Kidney epithelial cell (primary cell): ENCODE measurements around the gene TRNP1. TPM values are rescaled to one million over a fixed set of nuclear protein-coding genes. Genes with fewer than 3 reads are reported as not detected.

Experiments
- DNase-seq: peaks from one replicate; pipeline ENCODE4 v3.0.0-alpha.2; 2010; ENCODE audit warnings: low read depth
- H3K27me3 ChIP-seq: 2 replicates; pipeline ENCODE4 v1.6.0; 2011; ENCODE audit warnings: low read length; ENCODE audit not compliant: control insufficient read depth, insufficient read depth
- H3K36me3 ChIP-seq: 2 replicates; pipeline ENCODE4 v1.5.1; 2011; ENCODE audit warnings: low read length; ENCODE audit not compliant: control insufficient read depth, insufficient read depth
- H3K4me3 ChIP-seq: 2 replicates; pipeline ENCODE4 v1.5.1; 2011; ENCODE audit warnings: low read depth, mild to moderate bottlenecking, control low read depth, low read length
- total RNA-seq: library from RNA; depleted of rRNA; stranded (reverse); fragments of >200 nt; gene quantifications from 2 replicates; pipeline ENCODE4 v1.2.3, GENCODE V29; 2015
- TF ChIP-seq, protein P1 (sequence below): IDR thresholded peaks from 2 replicates; pipeline ENCODE4 v1.5.1; 2011; ENCODE audit warnings: mild to moderate bottlenecking, moderate library complexity, low read length, control low read depth, inconsistent platforms; ENCODE audit not compliant: insufficient read depth, poor library complexity, severe bottlenecking

The TRNP1 gene
- total RNA-seq, 1 donor from 2014 or later, result 127 TPM

DNA sequence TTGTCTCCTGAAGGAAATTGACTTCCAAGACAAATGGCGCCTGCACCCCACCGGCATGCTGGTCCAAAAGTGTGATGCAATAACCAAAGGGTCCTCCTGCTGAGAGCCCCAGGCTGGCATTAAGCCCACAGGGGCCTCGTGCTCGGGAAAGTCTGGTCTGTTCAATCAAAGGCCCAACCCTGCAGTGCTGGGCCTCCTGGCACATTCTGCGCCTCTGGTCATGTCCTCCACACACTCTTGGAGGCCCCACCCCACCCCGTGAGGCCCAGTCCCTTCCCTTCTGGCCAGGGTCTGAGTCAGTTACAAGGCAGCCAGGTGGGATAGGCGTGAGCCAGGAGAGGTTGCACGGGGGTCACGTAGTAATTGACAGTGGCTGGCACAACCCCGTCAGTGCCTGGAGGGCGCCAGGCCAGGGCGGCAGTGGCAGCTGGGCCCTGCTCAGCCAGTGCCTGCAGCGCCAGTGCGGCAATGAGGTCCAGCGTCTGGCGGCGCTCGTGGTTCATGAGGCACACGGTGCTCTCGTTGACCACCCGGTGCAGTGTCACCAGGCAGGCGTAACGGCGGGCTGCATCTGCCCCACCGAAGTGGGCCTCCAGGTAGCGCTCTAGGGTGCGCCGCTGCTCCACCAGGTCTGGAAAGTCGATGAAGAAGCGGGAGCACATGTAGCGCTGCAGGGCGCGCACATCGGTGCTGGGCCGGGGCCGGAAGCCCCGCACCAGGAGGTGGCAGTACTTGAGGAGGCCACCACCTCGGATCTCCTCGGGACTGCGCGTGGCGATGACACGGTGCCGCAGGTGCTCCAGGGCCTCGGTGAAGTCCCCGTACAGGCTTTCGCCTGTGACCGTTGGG, 12.4 kb downstream of the TRNP1 start:
- H3K36me3 ChIP-seq, result no peaks in the 10 kb centered on the region
- no peaks in the 10 kb centered on the region for H3K27me3 ChIP-seq
- TF ChIP-seq, protein P1, sequence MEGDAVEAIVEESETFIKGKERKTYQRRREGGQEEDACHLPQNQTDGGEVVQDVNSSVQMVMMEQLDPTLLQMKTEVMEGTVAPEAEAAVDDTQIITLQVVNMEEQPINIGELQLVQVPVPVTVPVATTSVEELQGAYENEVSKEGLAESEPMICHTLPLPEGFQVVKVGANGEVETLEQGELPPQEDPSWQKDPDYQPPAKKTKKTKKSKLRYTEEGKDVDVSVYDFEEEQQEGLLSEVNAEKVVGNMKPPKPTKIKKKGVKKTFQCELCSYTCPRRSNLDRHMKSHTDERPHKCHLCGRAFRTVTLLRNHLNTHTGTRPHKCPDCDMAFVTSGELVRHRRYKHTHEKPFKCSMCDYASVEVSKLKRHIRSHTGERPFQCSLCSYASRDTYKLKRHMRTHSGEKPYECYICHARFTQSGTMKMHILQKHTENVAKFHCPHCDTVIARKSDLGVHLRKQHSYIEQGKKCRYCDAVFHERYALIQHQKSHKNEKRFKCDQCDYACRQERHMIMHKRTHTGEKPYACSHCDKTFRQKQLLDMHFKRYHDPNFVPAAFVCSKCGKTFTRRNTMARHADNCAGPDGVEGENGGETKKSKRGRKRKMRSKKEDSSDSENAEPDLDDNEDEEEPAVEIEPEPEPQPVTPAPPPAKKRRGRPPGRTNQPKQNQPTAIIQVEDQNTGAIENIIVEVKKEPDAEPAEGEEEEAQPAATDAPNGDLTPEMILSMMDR, result no peak
- H3K4me3 ChIP-seq, result no peak overlapping the region
- no peak for DNase-seq

- Histone ChIP-seq H3K36me3 (no peaks in the 10 kb centered on the region), H3K27me3 (no peaks in the 10 kb centered on the region), H3K4me3 (no peak overlapping the region)
- TF ChIP-seq, protein P1, result no peak
- DNase-seq, result no peak
These were observed 13.2 kb downstream of the TRNP1 start for GRCh38 chr1:27006683-27007082.

DNA sequence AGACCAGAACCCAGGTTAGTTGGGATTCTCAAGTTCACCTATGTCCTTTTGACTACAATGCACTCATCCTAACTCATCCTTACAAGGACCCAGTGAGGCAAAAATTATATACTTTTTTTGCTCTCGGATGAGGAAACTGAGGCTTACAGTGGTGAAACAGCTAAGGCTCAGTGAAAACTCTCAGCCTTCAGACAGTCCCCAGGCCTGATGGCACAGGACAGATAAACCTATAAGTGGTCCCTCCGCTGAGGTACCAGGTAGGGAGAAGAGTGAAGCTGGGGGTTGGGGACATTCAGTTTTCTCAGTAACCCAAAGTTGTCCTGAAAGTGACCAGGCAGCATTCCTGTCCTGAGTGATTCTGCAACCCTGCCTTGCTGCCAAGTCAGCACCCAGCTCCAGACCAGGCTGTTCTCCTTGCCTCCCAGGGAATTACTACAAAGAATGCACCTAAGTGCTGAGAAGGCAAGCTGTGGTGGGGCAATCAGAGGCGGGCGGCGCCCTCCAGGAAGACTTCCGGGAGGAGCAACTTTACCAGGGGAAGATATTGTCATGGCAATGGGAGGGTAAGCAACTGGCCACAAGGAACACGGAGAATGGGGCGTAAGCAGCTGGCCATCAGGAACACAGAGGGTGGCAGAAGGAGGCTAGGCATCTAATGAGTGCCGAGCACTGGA, 14.6 kb downstream of the TRNP1 start:
- TF ChIP-seq, protein P1, result no peak
- no peak for DNase-seq
- Histone ChIP-seq H3K27me3 (no peaks in the 10 kb centered on the region), H3K36me3 (no peaks in the 10 kb centered on the region), H3K4me3 (no peak overlapping the region)

GRCh38 chr1:27009601-27010197, 16.2 kb downstream of the TRNP1 start:
- TF ChIP-seq, protein P1, result no peak
- H3K27me3 ChIP-seq, result no peaks in the 10 kb centered on the region
- no peak for DNase-seq
- H3K36me3 ChIP-seq, result no peaks in the 10 kb centered on the region
- no peak overlapping the region for H3K4me3 ChIP-seq

DNA sequence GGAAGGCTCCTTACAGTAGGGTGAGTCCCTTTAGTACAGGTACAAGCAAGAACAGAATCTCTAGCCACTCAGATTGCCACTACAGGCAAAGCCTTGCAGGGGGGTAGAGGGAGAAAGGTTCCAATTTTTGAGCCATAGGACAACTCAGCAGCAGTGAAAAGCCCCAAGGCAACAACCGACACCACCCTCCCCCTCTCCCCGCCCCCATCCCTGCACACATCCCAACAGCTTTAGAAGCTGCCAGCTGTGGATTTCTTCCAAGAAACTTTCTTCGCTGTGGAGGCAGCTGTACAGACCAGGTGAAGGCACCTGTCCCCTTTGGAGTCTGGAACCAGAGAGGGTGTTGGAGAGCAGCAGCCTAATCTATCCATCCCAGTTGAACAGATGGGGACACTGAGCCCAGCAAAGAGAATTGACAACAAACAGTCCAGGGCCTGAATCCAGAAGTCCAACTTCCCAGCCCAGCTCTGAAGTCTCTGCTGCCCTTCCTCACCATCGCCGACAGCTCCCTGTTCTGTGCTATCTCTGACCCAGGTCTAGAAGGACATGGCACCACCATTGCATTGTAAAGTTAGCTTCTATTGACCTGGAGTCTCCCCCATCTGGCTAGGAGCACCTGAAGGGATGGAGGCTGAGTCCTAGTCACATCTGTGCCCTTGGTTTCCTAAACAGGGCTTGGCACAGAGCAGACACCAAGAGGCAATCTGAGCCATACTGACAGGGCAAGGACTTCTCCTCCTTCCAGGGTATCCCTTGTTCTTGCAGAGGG, 16.9 kb downstream of the TRNP1 start:
- no peaks in the 10 kb centered on the region for H3K36me3 ChIP-seq
- H3K27me3 ChIP-seq, result no peaks in the 10 kb centered on the region
- TF ChIP-seq, protein P1, result no peak
- DNase-seq, result no peak
- H3K4me3 ChIP-seq, result no peak overlapping the region
